Astrocyte of the spinal cord (primary cell): Measurements from ENCODE around the gene SIGLEC11.

Experiments used
- DNase-seq: peaks from one replicate; pipeline ENCODE4 v3.0.0; 2011; ENCODE audit warnings: low read depth, low spot score
- H3K4me3 ChIP-seq: 2 replicates; pipeline ENCODE4 v1.5.1; 2011; ENCODE audit warnings: low read depth, mild to moderate bottlenecking, low read length, moderate library complexity
- in situ Hi-C: cut with HindIII; loops from 2 replicates; pipeline ENCODE4 v1.10.0; 2017; ENCODE audit warnings: low sequenced_read_pairs
- TF ChIP-seq, protein P1 (sequence below): IDR thresholded peaks from 2 replicates; pipeline ENCODE4 v1.5.1; 2012; ENCODE audit warnings: low read depth, mild to moderate bottlenecking, low read length, inconsistent platforms

Gene SIGLEC11

DNA sequence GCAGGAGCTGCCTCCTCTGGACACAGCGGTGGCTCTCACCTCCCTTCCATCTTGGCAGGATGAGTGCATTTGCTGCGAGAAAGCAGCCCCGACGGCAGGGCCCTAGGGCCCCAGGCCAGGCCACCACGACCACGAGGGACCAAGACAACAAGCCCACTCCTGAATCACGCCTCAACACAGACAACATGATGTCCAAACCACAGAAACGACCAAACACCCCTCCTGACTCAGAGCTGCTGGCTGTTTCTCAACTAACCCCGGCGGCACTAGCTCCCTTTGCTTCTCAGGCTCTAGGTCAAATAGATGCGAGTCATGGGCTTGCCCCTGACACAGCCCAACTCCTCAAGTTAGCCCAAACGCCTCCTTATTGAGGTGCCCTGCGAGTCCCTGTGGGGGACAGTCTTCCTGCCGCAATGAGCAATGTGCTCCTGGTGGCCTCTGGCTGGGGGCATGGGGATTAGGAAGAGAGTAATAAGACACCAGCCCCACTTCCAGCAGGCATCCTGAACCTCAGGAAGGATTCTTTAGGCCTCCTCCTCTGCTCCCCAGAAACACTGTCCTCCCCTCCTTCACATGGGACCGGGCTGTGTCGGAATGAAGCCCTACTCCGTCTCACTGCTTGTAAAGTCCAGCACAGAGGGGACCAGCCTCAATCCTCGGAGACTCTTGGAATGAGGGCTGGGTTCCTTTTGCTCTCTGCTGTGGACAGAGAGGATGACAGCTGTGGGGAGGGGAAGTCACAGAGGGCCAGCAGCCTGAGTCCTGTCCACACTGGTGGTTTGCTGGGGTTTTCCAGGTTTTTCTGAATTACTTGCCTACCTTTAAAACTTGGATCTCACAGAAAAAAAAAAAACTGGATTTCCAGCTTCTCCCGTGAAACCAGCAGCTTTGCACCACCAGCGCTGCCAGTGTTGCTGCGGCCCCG lies 38.8 kb downstream of the SIGLEC11 start:
- in situ Hi-C loops, result no loop called here

GRCh38 chr19:49920624-49921363 lies 40.2 kb downstream of the SIGLEC11 start:
- in situ Hi-C loops, result no loop called here
- TF ChIP-seq, protein P1, sequence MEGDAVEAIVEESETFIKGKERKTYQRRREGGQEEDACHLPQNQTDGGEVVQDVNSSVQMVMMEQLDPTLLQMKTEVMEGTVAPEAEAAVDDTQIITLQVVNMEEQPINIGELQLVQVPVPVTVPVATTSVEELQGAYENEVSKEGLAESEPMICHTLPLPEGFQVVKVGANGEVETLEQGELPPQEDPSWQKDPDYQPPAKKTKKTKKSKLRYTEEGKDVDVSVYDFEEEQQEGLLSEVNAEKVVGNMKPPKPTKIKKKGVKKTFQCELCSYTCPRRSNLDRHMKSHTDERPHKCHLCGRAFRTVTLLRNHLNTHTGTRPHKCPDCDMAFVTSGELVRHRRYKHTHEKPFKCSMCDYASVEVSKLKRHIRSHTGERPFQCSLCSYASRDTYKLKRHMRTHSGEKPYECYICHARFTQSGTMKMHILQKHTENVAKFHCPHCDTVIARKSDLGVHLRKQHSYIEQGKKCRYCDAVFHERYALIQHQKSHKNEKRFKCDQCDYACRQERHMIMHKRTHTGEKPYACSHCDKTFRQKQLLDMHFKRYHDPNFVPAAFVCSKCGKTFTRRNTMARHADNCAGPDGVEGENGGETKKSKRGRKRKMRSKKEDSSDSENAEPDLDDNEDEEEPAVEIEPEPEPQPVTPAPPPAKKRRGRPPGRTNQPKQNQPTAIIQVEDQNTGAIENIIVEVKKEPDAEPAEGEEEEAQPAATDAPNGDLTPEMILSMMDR, result no peak
- no peak for DNase-seq

More for the DNA sequence above, 38.8 kb downstream of the SIGLEC11 start:
- H3K4me3 ChIP-seq, result no peak overlapping the region
- TF ChIP-seq, protein P1, result no peak
- peak; percentile 58 for DNase-seq

DNA sequence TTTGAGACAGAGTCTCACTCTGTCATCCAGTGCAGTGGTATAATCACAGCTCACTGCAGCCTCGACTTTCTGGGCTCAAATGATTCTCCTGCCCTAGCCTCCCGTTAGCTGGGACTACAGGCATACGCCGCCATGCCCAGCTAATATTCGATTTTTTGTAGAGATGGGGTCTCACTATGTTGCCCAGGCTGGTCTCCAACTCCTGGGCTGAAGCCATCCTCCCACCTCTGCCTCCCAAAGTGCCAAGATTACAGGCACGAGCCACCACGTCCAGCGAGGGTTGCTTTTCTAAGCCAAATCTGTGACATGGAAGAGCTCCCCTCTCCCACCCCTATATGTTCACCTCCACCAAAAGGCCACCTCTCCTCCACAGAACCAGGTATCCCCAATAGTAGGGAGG lies 42.9 kb downstream of the SIGLEC11 start:
- H3K4me3 ChIP-seq, result no peak overlapping the region
- no peak for DNase-seq
- in situ Hi-C loops, result no loop called here
- TF ChIP-seq, protein P1, result no peak

More at GRCh38 chr19:49920624-49921363, 40.2 kb downstream of the SIGLEC11 start:
- no peak overlapping the region for H3K4me3 ChIP-seq

- TF ChIP-seq, protein P1, result peak; percentile 28
- no peak overlapping the region for H3K4me3 ChIP-seq
- DNase-seq, result no peak
- in situ Hi-C loops, result no loop called here
These were observed 43.9 kb downstream of the SIGLEC11 start for GRCh38 chr19:49916839-49917733.

DNA sequence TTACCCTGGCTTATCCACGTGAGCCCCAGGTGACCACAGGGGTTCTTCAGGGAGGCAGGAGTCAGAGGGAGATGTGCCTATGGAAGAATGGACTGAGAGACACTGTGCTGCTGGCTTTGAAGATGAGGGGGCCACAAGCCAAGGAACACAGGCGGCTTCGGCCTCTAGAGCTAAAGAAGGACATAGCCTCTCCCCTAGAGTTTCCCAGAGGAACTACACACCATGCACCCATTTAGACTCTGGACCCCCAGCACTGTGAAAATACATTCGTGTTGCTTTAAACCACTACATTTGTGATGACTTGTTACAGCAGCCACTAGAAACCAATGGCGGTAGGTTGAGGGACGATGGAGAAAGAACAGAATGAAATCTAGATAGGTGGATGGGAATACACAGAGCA lies 45.7 kb downstream of the SIGLEC11 start:
- TF ChIP-seq, protein P1, result no peak
- no peak overlapping the region for H3K4me3 ChIP-seq
- in situ Hi-C loops, result no loop called here
- DNase-seq, result no peak

DNA sequence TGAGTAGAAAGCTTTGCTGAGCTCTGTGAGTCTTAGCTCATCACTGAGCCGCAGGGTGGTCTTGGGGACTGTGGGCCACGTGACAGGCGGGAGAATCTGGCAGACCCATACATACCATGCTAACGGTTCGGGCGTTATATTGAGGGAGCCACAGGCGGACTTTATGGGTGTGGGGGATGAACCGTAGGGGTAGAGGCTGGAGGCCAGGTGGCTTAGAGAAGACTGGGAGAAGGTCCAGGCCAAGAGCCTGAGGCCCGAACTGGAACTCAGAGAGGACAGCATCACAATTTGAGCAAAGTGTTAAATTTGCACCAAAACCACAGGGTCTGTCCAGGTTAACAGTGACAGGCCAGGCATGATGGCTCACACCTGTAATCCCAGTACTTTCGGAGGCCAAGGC lies 47.3 kb downstream of the SIGLEC11 start:
- DNase-seq, result no peak
- no peak overlapping the region for H3K4me3 ChIP-seq
- TF ChIP-seq, protein P1, result no peak
- in situ Hi-C loops, result no loop called here
